CD4-positive, alpha-beta T cell treated with Interleukin-15 for 4 hours (primary cell): ENCODE data around the gene ATG14.
"Not testable (repeated sequence)": the region's sequence is repeated elsewhere in the genome, so short reads cannot be mapped to it uniquely, and the experiment has no call there.

Experiments
- DNase-seq: peaks from one replicate; pipeline ENCODE4 v3.0.0-alpha.2; 2020; ENCODE audit warnings: low spot score

Gene ATG14

GRCh38 chr14:55386037-55386808 lies 25.4 kb downstream of the ATG14 start:
- peak; percentile 32 for DNase-seq

- DNase-seq: no peak
Observed at GRCh38 chr14:55384536-55384935, 27.1 kb downstream of the ATG14 start.

GRCh38 chr14:55383541-55384140 lies 28.0 kb downstream of the ATG14 start:
- DNase-seq: no peak

- DNase-seq: not testable (repeated sequence)
Observed at GRCh38 chr14:55383056-55383466, 28.6 kb downstream of the ATG14 start.

- no peak for DNase-seq
Observed at GRCh38 chr14:55382483-55382882, 29.1 kb downstream of the ATG14 start.

- no peak for DNase-seq
Observed at GRCh38 chr14:55381561-55381960, 30.1 kb downstream of the ATG14 start.

- DNase-seq: no peak
Observed at GRCh38 chr14:55381040-55381439, 30.6 kb downstream of the ATG14 start.

GRCh38 chr14:55377236-55377635 lies 34.4 kb downstream of the ATG14 start:
- DNase-seq: no peak

GRCh38 chr14:55374771-55375170 lies 36.9 kb downstream of the ATG14 start:
- DNase-seq: no peak

GRCh38 chr14:55373784-55374705 lies 37.6 kb downstream of the ATG14 start:
- DNase-seq: peak; percentile 76

- no peak for DNase-seq
Observed at GRCh38 chr14:55372825-55373224, 38.8 kb downstream of the ATG14 start.

GRCh38 chr14:55372423-55372822 lies 39.2 kb downstream of the ATG14 start:
- DNase-seq: no peak

GRCh38 chr14:55370883-55371455 lies 40.7 kb downstream of the ATG14 start:
- no peak for DNase-seq

GRCh38 chr14:55366271-55366670 lies 45.4 kb downstream of the ATG14 start:
- DNase-seq: no peak

GRCh38 chr14:55361190-55361589 lies 50.4 kb downstream of the ATG14 start:
- DNase-seq: no peak

GRCh38 chr14:55359307-55359706 lies 52.3 kb downstream of the ATG14 start:
- DNase-seq: no peak

- no peak for DNase-seq
Observed at GRCh38 chr14:55356913-55357312, 54.7 kb downstream of the ATG14 start.

GRCh38 chr14:55355922-55356321 lies 55.7 kb downstream of the ATG14 start:
- DNase-seq: no peak

GRCh38 chr14:55354500-55354899 lies 57.1 kb downstream of the ATG14 start:
- peak; percentile 80 for DNase-seq

GRCh38 chr14:55353686-55354467 lies 57.8 kb downstream of the ATG14 start:
- peak; percentile 26 for DNase-seq

- no peak for DNase-seq
Observed at GRCh38 chr14:55352201-55352600, 59.4 kb downstream of the ATG14 start.
